Measurements from ENCODE around the gene FFAR3.

The FFAR3 gene

DNA sequence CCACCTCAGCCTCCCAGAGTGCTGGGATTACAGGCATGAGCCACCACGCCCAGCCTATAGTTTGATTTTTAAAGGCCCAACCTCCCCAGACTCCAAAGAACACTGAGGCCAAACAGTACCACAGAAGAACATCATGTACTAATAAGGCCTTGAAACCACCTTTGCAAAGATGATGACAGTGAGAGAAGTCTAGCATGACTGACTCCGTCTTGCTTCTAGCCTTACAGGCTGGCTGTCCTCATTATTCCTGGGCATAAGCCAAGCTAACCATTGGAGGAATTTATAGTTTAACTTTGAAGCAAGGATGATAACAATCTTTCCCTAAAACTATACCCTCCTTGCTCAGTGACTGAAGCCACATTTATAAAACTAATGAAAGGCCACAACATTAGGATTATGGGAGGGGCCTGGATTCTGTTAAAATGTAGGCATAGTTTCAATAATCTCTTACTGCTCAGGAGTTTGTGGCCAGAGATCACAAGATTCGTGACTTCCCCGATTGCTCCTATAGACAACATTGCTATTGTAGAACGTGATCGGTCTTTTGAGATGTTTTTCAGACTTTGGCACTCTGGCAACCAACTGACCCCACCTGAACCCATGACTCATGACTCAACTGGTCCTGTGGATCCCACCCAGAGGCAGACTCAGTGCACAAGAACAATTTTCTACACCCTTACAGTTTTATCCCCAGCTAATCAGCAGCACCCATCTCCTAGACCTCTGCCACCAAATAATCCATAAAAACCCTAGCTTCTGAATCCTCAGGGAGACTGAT, 30.2 kb downstream of the FFAR3 start:
- ChIA-PET POLR2A (no interaction called here), CTCF (interaction anchor here (0.6 to 1.5 kb wide), 5 partner anchors 10 to 107 kb away, joined by 3 to 9 read pairs (median 3); no protein-coding TSS in a partner anchor)
- H3K4me1 ChIP-seq (ENCODE audit: control insufficient read depth, insufficient read depth, low read length), result no peaks in the 10 kb centered on the region
- H3K36me3 ChIP-seq (ENCODE audit: control insufficient read depth in 2 of 2, insufficient read depth in 1 of 2, low read length in 2 of 2), result peaks cover 0 to 3% of the 10 kb centered on the region in 2 experiments; a peak in 1 of 3 replicates
- H3K4me3 ChIP-seq (ENCODE audit: low read depth, low read length), result no peak overlapping the region
- peaks cover 10% of the 10 kb centered on the region for H3K9me3 ChIP-seq (ENCODE audit: control insufficient read depth, insufficient read depth, low read depth, low read length)
- no peak overlapping the region for H3K27ac ChIP-seq (ENCODE audit: extremely low read depth, low read depth, low read length)
- TF ChIP-seq, protein P1, sequence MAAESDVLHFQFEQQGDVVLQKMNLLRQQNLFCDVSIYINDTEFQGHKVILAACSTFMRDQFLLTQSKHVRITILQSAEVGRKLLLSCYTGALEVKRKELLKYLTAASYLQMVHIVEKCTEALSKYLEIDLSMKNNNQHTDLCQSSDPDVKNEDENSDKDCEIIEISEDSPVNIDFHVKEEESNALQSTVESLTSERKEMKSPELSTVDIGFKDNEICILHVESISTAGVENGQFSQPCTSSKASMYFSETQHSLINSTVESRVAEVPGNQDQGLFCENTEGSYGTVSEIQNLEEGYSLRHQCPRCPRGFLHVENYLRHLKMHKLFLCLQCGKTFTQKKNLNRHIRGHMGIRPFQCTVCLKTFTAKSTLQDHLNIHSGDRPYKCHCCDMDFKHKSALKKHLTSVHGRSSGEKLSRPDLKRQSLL (tag by site-specific recombination; IDR thresholded peaks at IDR 0.05), result no peak
- TF ChIP-seq ZNF624 (tag by site-specific recombination; IDR thresholded peaks at IDR 0.05) (no peak), TCF7L2 (IDR thresholded peaks at IDR 0.05; ENCODE audit: borderline replicate concordance, low read depth, low read length) (no peak), ZFP3 (tag by site-specific recombination; IDR thresholded peaks at IDR 0.05; ENCODE audit: low read depth) (no peak), ZNF549 (tag by site-specific recombination; IDR thresholded peaks at IDR 0.05) (no peak), ZNF157 (tag by site-specific recombination; IDR thresholded peaks at IDR 0.05) (no peak), ZFHX2 (tag by site-specific recombination; conservative IDR thresholded peaks at IDR 0.05) (no peak), ZNF654 (tag by site-specific recombination; IDR thresholded peaks at IDR 0.05; ENCODE audit: low read depth) (no peak), ZNF2 (tag by site-specific recombination; IDR thresholded peaks at IDR 0.05) (no peak), ZNF292 (tag by site-specific recombination; IDR thresholded peaks at IDR 0.05; ENCODE audit: borderline replicate concordance, low read depth) (no peak), ZSCAN23 (tag by site-specific recombination; IDR thresholded peaks at IDR 0.05) (no peak), EGR2 (tag by site-specific recombination; IDR thresholded peaks at IDR 0.05; ENCODE audit: low read depth) (no peak), ZNF596 (tag by site-specific recombination; IDR thresholded peaks at IDR 0.05) (no peak), HOXD13 (CRISPR knock-in tag; IDR thresholded peaks at IDR 0.05; ENCODE audit: borderline replicate concordance) (no peak), HOXC10 (CRISPR knock-in tag; IDR thresholded peaks at IDR 0.05) (no peak)
- TF ChIP-seq, protein P2, sequence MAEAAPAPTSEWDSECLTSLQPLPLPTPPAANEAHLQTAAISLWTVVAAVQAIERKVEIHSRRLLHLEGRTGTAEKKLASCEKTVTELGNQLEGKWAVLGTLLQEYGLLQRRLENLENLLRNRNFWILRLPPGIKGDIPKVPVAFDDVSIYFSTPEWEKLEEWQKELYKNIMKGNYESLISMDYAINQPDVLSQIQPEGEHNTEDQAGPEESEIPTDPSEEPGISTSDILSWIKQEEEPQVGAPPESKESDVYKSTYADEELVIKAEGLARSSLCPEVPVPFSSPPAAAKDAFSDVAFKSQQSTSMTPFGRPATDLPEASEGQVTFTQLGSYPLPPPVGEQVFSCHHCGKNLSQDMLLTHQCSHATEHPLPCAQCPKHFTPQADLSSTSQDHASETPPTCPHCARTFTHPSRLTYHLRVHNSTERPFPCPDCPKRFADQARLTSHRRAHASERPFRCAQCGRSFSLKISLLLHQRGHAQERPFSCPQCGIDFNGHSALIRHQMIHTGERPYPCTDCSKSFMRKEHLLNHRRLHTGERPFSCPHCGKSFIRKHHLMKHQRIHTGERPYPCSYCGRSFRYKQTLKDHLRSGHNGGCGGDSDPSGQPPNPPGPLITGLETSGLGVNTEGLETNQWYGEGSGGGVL (tag by site-specific recombination; IDR thresholded peaks at IDR 0.05), result no peak
- TF ChIP-seq, protein P3, sequence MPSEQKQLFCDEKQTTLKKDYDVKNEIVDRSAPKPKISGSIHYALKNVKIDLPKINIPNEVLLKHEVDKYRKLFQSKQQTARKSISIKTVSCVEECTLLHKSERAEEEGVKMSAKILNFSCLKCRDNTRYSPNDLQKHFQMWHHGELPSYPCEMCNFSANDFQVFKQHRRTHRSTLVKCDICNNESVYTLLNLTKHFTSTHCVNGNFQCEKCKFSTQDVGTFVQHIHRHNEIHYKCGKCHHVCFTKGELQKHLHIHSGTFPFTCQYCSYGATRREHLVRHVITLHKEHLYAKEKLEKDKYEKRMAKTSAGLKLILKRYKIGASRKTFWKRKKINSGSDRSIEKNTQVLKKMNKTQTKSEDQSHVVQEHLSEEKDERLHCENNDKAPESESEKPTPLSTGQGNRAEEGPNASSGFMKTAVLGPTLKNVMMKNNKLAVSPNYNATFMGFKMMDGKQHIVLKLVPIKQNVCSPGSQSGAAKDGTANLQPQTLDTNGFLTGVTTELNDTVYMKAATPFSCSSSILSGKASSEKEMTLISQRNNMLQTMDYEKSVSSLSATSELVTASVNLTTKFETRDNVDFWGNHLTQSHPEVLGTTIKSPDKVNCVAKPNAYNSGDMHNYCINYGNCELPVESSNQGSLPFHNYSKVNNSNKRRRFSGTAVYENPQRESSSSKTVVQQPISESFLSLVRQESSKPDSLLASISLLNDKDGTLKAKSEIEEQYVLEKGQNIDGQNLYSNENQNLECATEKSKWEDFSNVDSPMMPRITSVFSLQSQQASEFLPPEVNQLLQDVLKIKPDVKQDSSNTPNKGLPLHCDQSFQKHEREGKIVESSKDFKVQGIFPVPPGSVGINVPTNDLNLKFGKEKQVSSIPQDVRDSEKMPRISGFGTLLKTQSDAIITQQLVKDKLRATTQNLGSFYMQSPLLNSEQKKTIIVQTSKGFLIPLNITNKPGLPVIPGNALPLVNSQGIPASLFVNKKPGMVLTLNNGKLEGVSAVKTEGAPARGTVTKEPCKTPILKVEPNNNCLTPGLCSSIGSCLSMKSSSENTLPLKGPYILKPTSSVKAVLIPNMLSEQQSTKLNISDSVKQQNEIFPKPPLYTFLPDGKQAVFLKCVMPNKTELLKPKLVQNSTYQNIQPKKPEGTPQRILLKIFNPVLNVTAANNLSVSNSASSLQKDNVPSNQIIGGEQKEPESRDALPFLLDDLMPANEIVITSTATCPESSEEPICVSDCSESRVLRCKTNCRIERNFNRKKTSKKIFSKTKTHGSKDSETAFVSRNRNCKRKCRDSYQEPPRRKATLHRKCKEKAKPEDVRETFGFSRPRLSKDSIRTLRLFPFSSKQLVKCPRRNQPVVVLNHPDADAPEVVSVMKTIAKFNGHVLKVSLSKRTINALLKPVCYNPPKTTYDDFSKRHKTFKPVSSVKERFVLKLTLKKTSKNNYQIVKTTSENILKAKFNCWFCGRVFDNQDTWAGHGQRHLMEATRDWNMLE (tag by site-specific recombination; conservative IDR thresholded peaks at IDR 0.05; ENCODE audit: low read depth), result no peak
- TF ChIP-seq, protein P4, sequence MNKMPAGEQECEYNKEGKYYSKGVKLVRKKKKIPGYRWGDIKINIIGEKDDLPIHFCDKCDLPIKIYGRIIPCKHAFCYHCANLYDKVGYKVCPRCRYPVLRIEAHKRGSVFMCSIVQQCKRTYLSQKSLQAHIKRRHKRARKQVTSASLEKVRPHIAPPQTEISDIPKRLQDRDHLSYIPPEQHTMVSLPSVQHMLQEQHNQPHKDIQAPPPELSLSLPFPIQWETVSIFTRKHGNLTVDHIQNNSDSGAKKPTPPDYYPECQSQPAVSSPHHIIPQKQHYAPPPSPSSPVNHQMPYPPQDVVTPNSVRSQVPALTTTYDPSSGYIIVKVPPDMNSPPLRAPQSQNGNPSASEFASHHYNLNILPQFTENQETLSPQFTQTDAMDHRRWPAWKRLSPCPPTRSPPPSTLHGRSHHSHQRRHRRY (tag by site-specific recombination; IDR thresholded peaks at IDR 0.05), result no peak

Data from HEK293 (cell line).